Mucosa of descending colon (tissue), 3 donors: ENCODE results near the gene PAX2. TPM values are rescaled to one million over a fixed set of nuclear protein-coding genes. Genes with fewer than 3 reads are reported as not detected.

ENCODE experiments used
- ATAC-seq: fragments of 200-7000 bp; cut with Tn5 transposase; one replicate; pipeline ENCODE4 v1.9.1; 2020; ENCODE audit warnings: mild to moderate bottlenecking, moderate library complexity
- DNase-seq, 3 donors: peaks; one replicate each; pipeline ENCODE4 v3.0.0-alpha.2; 2020
- H3K36me3 ChIP-seq: fragments of 200-600 bp; one replicate; pipeline ENCODE4 v1.8.0; 2021; ENCODE audit warnings: low read depth, mild to moderate bottlenecking
- H3K4me1 ChIP-seq: fragments of 200-600 bp; one replicate; pipeline ENCODE4 v1.8.0; 2021; ENCODE audit warnings: low read depth, mild to moderate bottlenecking
- H3K4me3 ChIP-seq: fragments of 200-600 bp; one replicate; pipeline ENCODE4 v1.8.0; 2021; ENCODE audit warnings: mild to moderate bottlenecking
- H3K9me3 ChIP-seq: fragments of 200-600 bp; one replicate; pipeline ENCODE4 v1.8.0; 2021; ENCODE audit warnings: mild to moderate bottlenecking
- intact Hi-C, 2 donors: fragments of 100-400 bp; cut with DNase I in 1 of 2; cut with micrococcal nuclease in 1 of 2; formaldehyde crosslinking; loops; one replicate each; pipeline versions ENCODE4 v1.11.0 to v1.11.1; 2022; cut with DNase I, micrococcal nuclease
- total RNA-seq, 3 donors: library from RNA; stranded (reverse); fragmentation: NEBNext Ultra II Directional in 2 of 3; extraction: Animal tissue kit (Norgen Biotek cat#: 25700) in 2 of 3; gene quantifications; one replicate each; pipeline versions ENCODE4 v1.2.1 to v1.2.4, GENCODE V29; 2021 to 2023
- TF ChIP-seq, protein P1 (sequence below): fragments of 200-600 bp; IDR thresholded peaks from one replicate; pipeline ENCODE4 v1.8.0; 2022; ENCODE audit warnings: antibody characterized with exemption, mild to moderate bottlenecking
- donor health status: DM: no; HTN: no; CAD: no; lungs with moderate emphysema.
- donor health status: DM: no; HTN: no; CAD: no.
- donor health status: DM: no; HTN: yes; CAD: no.

Gene PAX2
- total RNA-seq, 3 donors from 2014 or later = not detected

DNA sequence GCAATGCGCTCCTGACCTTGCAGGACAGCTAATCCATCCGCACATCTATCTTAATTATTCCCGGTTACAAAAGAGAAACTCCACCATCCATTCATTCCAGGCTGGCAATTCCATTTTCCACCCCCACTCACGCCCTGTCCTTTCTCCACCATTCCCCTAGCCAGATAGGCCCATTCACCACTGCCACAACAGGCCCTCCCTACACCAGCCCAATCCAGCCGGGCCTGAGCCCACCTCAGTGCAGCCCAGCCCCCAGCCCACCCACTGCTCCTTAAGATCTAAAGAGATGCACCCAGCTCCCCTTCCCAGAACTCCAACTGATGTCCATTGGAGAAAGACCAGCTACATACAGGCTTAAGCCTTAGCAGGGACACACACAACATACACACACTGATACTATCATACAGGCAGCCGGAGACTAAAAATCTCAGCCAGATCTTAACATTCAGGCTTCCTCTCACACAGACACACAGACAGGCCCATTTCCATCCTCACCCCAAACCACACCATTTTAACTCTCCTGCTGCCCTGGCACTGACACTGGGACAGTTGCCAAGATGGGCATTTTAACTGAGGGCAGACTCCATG is 38.0 kb upstream of the PAX2 start:
- no peak for DNase-seq
- intact Hi-C loops = no loop called here

DNA sequence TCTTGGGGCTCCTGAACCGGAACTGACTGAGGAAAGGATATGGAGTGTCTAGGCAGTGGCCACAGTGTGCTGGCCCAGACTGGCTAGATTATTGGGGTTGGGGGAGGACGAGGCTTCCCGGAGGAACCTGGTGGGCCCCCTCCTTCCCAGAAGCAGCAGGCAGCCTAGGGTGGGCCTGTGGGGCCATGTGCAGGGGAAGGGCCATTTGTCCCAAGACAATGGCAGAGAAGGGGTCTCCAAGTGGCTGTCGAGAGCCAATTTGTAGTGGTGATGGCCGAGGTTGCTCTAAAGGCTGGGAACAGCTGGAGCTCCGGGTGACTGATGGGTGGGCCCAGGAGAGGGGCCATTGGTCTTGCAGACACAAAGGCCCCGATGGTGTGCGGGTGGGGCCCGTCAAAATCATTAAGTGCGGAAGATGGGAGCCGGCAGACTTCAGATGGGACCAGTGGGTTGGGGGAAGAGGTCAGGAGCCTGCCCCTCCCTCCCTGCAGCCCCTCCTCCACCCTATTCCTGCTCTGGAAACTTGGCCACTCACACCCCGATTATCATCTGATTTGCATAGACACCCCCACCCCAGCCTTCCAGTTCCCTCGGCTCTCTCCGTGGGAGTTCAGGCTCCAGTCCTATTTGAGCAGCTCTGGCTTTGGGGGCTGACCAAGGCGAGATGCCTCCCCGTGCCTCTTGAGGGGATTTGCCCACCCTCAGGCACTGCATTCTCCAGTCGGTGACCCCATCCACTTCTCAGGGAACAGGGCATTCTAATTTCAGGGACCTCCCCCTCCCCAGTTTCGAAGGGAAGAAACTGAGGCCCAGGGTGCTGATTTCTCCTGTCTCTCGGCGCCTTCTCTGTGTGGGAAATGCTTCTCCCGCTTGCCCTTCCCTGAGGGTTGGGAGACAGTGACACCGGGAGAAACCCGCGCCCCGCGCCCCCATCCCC is 36.0 kb upstream of the PAX2 start:
- H3K36me3 ChIP-seq = no peaks in the 10 kb centered on the region
- H3K4me3 ChIP-seq = no peak overlapping the region
- ATAC-seq = no peak
- intact Hi-C loops = no loop called here
- H3K9me3 ChIP-seq = no peaks in the 10 kb centered on the region
- TF ChIP-seq, protein P1, sequence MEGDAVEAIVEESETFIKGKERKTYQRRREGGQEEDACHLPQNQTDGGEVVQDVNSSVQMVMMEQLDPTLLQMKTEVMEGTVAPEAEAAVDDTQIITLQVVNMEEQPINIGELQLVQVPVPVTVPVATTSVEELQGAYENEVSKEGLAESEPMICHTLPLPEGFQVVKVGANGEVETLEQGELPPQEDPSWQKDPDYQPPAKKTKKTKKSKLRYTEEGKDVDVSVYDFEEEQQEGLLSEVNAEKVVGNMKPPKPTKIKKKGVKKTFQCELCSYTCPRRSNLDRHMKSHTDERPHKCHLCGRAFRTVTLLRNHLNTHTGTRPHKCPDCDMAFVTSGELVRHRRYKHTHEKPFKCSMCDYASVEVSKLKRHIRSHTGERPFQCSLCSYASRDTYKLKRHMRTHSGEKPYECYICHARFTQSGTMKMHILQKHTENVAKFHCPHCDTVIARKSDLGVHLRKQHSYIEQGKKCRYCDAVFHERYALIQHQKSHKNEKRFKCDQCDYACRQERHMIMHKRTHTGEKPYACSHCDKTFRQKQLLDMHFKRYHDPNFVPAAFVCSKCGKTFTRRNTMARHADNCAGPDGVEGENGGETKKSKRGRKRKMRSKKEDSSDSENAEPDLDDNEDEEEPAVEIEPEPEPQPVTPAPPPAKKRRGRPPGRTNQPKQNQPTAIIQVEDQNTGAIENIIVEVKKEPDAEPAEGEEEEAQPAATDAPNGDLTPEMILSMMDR = no peak
- DNase-seq = no peak
- no peaks in the 10 kb centered on the region for H3K4me1 ChIP-seq

More for the DNA sequence above, 38.0 kb upstream of the PAX2 start:
- Histone ChIP-seq H3K9me3 (no peaks in the 10 kb centered on the region), H3K36me3 (no peaks in the 10 kb centered on the region), H3K4me1 (no peaks in the 10 kb centered on the region), H3K4me3 (no peak overlapping the region)
- ATAC-seq = no peak
- TF ChIP-seq, protein P1 = no peak

DNA sequence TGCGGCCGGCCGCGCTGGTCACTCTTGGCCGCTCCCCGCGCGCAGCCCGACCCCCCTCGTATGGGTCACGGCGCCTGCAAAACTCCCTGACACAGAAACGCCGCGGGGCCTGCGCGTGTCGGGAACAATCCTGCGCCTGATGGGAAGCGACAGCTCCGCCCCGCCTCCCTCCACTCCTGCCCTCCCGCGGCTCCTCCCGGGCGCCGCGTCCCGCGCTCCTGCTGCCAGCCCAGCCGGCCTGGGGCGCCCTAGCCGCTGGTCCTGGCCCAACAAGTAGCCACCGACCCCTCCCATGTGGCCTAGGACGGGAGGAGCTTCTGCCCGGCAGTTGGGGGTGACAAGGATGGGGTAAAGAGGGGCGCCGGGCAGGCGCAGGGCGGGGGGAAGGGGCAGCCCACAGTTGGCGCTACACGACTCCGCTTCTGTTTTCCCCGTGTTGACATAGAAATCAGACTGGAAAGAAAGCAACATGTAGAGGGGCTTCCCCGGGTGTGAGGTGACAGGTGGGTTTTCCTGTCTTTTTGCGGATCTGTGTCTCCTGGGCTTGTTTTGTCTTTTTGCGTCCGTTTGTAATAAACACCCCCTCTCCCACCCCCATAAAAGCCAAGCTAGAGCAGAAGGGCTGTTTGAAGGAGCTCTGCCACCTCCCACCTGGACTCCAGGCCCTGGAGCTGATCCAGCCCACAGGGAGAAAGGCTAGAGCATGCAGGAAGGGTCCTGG is 35.1 kb upstream of the PAX2 start:
- TF ChIP-seq, protein P1 = no peak
- DNase-seq = no peak
- Histone ChIP-seq H3K4me1 (no peaks in the 10 kb centered on the region), H3K4me3 (no peak overlapping the region), H3K36me3 (no peaks in the 10 kb centered on the region), H3K9me3 (no peaks in the 10 kb centered on the region)
- no peak for ATAC-seq
- intact Hi-C loops = no loop called here

- intact Hi-C loops = no loop called here
- peaks cover 5% of the 10 kb centered on the region for H3K4me1 ChIP-seq
- H3K9me3 ChIP-seq = no peaks in the 10 kb centered on the region
- ATAC-seq (no peak), DNase-seq (no peak)
- H3K36me3 ChIP-seq = no peaks in the 10 kb centered on the region
- H3K4me3 ChIP-seq = no peak overlapping the region
- TF ChIP-seq, protein P1 = no peak
These were observed 32.1 kb upstream of the PAX2 start for GRCh38 chr10:100713049-100713858.
